T-helper 2 cell treated with Interferon-gamma antibody and Interleukin-4, amounts not matched to agents 5 μg/mL and 100 μg/mL, for 36 hours (primary cell): ENCODE measurements around the gene MTX1.

Experiments used
- DNase-seq: peaks from one replicate; pipeline ENCODE4 v3.0.0; 2021; ENCODE audit warnings: low spot score
- H3K27ac Mint-ChIP-seq: one replicate; pipeline ENCODE4 v1.8.0; 2021; ENCODE audit warnings: mild to moderate bottlenecking, mixed read lengths
- H3K27me3 Mint-ChIP-seq: one replicate; pipeline ENCODE4 v1.8.0; 2021; ENCODE audit warnings: low read depth, mixed read lengths
- H3K36me3 Mint-ChIP-seq: one replicate; pipeline ENCODE4 v1.8.0; 2021; ENCODE audit warnings: low read depth, mixed read lengths
- H3K4me1 Mint-ChIP-seq: one replicate; pipeline ENCODE4 v1.8.0; 2021; ENCODE audit warnings: low read depth, mixed read lengths
- H3K4me3 Mint-ChIP-seq: one replicate; pipeline ENCODE4 v1.8.0; 2022; ENCODE audit warnings: mild to moderate bottlenecking, moderate library complexity, mixed read lengths
- H3K9me3 Mint-ChIP-seq: one replicate; pipeline ENCODE4 v1.8.0; 2021; ENCODE audit warnings: mixed read lengths

The MTX1 gene

DNA sequence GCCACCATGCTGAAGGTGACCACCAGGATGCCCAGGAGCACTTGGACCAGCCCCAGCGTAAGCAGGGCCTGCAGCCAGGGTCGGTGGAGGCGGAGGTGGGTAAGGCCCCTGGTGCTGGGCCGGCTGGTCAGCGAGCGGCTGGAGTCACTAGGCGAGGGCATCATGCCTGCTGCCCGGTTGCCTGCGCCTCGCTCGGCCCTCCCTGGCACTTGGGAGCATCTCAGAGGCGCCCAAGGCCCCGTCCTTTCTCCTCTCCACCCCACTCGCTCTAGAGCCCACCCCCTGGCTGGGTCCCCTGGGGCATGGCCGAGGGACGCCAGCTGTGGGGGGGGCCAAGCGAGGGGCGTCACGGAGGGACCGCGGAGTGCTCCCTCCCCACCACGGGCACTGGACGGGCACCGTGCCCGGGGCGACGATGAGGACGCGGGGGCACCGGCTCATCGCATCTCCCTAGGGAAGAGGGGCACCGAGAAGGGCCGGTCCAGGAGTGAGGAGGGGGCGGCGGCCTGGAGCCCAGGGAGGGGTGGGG is 46.3 kb downstream of the MTX1 start:
- Mint-ChIP-seq H3K4me3 (peak overlapping the region; percentile 83), H3K4me1 (peaks cover 27% of the 10 kb centered on the region), H3K27ac (peak overlapping the region; percentile 52), H3K36me3 (peaks cover 19% of the 10 kb centered on the region), H3K27me3 (no peaks in the 10 kb centered on the region), H3K9me3 (no peaks in the 10 kb centered on the region)
- DNase-seq, result no peak

DNA sequence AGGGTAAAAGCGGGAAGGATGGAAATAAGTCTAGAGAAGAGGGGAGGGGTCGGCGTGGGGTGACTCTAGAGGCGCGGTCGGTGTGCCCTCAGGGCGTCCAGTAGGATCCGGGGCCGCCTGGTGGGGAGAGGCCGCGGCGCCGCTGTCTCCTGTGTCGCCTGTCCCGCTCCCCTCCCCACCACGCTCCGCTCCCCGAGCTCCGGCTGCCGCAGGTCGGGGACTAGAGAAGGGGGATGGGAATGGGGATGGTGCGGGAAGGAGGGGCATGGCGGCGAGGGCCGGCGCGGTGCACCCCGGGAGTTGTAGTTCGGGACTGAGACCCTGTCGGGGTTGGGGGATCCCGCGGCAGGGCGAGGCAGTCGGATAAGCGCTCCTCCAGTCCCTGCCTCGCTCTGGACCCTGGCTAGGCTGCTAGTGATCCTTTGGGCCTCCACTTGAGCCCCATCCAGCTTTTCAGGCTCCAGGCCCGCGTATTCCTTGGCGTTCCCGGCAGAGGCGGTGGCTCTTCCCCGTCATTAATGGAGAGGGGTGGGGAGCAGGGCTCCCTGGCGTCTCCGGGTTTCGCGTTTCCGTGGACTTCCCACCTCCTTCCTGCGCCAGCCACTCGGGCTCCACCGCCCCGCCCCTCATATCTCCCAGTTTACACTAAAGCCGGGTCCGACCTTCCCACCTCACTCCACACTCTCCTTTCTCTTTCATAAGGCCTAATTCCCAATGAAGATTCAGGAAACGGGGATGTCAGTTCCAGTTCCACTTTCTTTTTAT is 46.9 kb downstream of the MTX1 start, which contains the start of gene ENTREP3:
Gene ENTREP3, minus strand, starts transcription at position 241 of the 765 bp plus-strand sequence. CDS start 606 bp downstream, outside the sequence.
- no peaks in the 10 kb centered on the region for H3K27me3 Mint-ChIP-seq
- H3K9me3 Mint-ChIP-seq, result no peaks in the 10 kb centered on the region
- H3K4me3 Mint-ChIP-seq, result peak within 1 kb of the TSS; percentile 83
- peaks cover 23% of the 10 kb centered on the region for H3K36me3 Mint-ChIP-seq
- H3K4me1 Mint-ChIP-seq, result peaks cover 27% of the 10 kb centered on the region
- DNase-seq, result peak; percentile 75
- H3K27ac Mint-ChIP-seq, result peak within 1 kb of the TSS; percentile 52

DNA sequence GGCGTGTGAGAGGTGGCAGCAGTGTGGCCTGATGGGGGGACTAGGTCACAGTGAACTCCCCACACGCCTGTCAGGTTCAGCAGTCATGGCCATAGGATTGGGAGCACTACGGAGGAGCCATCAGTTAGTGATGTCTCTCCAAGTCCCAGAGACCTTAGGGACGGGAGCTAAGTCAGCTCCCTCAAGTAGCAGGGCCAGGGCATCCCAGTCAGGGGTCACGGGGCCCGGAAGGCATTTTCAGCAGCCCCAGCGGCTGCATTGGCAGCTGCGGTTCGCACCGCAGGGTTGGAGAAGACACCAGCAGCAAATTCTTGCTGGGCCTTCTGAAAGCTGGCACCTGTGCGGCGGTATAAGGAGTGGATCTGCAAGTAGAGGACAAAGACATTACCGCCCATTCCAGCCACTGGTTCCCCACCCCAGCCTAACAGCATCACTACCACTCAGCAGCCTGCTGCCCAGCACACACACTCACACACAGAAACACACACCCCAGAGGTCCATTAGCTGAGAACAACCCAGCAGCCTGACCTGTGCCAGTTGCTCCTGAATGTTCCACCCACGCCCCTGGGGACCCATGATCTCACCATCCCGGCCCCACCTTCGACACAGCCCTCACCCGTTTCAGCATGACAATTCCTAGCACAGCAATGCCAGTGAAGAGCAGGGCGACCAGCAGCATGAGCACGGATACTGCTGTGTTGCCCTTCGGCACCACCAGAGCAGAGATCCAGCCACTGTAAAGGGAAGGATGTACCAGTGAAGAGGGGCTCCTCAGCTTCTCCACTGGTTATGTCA is 47.8 kb downstream of the MTX1 start:
- no peaks in the 10 kb centered on the region for H3K9me3 Mint-ChIP-seq
- H3K4me1 Mint-ChIP-seq, result peaks cover 26% of the 10 kb centered on the region
- H3K27ac Mint-ChIP-seq, result no peak overlapping the region
- H3K27me3 Mint-ChIP-seq, result no peaks in the 10 kb centered on the region
- H3K4me3 Mint-ChIP-seq, result peak overlapping the region; percentile 74
- no peak for DNase-seq
- peaks cover 29% of the 10 kb centered on the region for H3K36me3 Mint-ChIP-seq

DNA sequence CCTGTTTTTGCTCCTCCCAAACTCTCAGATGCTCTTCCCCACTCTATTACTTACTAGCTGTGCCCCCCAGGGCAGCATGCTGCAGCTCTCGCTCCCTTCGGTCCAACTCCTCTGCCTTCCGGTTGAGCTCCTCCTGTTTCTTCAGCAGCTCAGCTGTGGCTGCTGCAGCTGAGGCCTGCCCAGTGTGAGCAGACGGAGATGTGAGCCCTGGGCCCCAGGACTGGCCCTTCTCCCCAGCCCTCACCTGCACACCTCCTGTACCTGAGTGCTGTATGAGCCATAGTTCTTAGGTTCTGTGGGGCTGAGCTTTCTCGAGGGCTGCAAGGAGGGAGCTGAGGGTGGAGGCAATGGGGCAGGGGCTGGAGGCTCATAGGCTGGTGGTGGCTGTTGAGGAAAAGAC is 51.8 kb downstream of the MTX1 start:
- no peak overlapping the region for H3K27ac Mint-ChIP-seq
- no peak overlapping the region for H3K4me3 Mint-ChIP-seq
- H3K4me1 Mint-ChIP-seq, result peaks cover 24% of the 10 kb centered on the region
- no peaks in the 10 kb centered on the region for H3K9me3 Mint-ChIP-seq
- H3K27me3 Mint-ChIP-seq, result no peaks in the 10 kb centered on the region
- DNase-seq, result no peak
- peaks cover 59% of the 10 kb centered on the region for H3K36me3 Mint-ChIP-seq

DNA sequence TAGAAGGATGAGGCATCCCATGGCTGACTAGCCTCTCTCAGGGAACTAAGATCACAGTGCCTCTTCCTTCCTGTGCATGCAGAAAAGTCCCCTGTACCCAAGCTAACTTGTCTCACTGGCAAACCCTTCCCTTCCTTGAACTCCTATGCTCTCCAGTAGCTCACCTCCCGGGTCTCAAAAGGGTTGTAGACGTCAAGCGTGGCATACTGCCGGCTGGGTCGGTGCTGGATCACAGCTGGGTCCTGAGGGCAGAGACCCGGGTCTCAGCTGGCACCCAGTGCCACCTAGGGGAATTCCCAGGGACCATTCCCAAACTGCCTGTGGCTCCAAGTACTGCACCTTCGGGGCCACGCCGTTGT is 53.0 kb downstream of the MTX1 start:
- no peak for DNase-seq
- H3K27ac Mint-ChIP-seq, result peak overlapping the region; percentile 89
- H3K9me3 Mint-ChIP-seq, result no peaks in the 10 kb centered on the region
- peak overlapping the region; percentile 96 for H3K4me3 Mint-ChIP-seq
- H3K36me3 Mint-ChIP-seq, result peaks cover 64% of the 10 kb centered on the region
- H3K4me1 Mint-ChIP-seq, result peaks cover 24% of the 10 kb centered on the region
- H3K27me3 Mint-ChIP-seq, result no peaks in the 10 kb centered on the region

DNA sequence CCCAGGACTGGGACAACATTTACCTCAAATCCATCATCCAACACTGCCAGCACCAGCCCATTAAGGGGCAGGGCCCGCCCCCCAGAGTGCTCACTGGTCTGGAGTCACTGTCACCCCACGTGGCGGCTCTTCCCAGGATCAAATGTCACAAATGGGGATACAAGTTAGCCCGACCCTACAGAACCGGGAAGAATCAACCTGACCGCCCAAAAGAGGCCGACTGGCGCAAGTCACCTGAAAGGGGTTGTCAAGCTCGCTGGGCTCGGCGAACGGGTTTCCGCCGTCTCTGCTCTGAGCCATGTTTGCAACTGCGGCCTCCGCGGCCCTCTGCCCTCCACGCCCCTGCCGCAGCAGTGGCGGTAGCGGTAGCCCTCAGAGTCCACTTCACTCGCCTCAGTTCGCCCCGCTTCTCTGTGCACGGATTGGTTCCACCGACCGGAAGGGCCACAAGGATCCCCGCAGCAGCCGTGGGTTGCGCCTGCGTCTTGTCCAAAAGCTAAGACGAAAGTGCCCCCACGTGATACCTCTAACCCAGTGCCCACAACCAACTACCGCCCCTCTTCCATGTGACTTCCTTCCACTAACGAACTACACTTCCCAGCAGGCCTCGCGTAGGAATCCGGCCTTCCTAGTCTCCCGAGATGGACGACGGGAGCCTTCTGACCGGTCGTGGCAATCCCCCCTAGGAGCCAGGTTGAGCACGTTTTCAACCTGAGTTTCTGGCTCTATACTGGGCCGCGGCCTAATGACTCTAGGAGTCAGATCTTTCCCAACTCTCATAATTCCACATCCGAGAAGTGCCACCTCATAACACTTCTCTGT is 53.6 kb downstream of the MTX1 start, which contains the start of gene SCAMP3:
Gene SCAMP3, minus strand, starts transcription at position 509 of the 822 bp plus-strand sequence. Its CDS starts 209 bp downstream, at position 300.
- H3K4me3 Mint-ChIP-seq, result peak within 1 kb of the TSS; percentile 96
- no peaks in the 10 kb centered on the region for H3K9me3 Mint-ChIP-seq
- H3K4me1 Mint-ChIP-seq, result peaks cover 21% of the 10 kb centered on the region
- H3K36me3 Mint-ChIP-seq, result peaks cover 64% of the 10 kb centered on the region
- H3K27ac Mint-ChIP-seq, result peak within 1 kb of the TSS; percentile 89
- DNase-seq, result peak; percentile 92
- H3K27me3 Mint-ChIP-seq, result no peaks in the 10 kb centered on the region

DNA sequence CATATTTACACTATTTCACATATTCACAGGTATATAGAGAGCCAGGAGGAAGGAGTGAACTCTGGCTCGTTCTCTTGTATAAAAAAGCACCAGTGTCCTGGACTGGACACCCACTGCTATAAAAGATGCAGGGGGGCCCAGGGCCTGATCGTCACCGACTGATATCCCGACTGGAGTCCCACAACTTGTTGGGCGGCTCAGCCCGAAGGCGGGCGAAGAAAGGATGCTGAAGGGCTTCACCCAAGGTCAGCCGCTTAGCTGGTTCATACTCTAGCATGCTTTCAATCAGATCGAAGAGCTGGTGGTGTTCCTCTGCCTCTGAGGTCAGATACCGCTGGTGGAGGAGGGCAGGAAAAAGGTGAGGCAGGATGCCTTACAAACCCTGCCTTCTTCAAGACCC is 54.6 kb downstream of the MTX1 start:
- DNase-seq, result no peak
- Mint-ChIP-seq H3K4me1 (peaks cover 23% of the 10 kb centered on the region), H3K27ac (peak overlapping the region; percentile 37), H3K27me3 (no peaks in the 10 kb centered on the region), H3K36me3 (peaks cover 67% of the 10 kb centered on the region), H3K4me3 (peak overlapping the region; percentile 96), H3K9me3 (no peaks in the 10 kb centered on the region)
